Ectodermal cell (in vitro differentiated cells): Measurements from ENCODE around the gene MBTPS1.

Experiments used
- H3K27ac ChIP-seq: 2 replicates; pipeline ENCODE4 v1.7.0; 2013; ENCODE audit warnings: mild to moderate bottlenecking, low read depth, low read length; ENCODE audit not compliant: insufficient read depth, poor library complexity, severe bottlenecking
- H3K27me3 ChIP-seq: 2 replicates; pipeline ENCODE4 v1.7.0; 2013; ENCODE audit warnings: mild to moderate bottlenecking, low read length; ENCODE audit not compliant: insufficient read depth, control insufficient read depth, poor library complexity, severe bottlenecking
- H3K36me3 ChIP-seq: one replicate; pipeline ENCODE4 v1.7.0; 2013; ENCODE audit warnings: low read length; ENCODE audit not compliant: control insufficient read depth, insufficient read depth
- H3K4me1 ChIP-seq: one replicate; pipeline ENCODE4 v1.7.0; 2013; ENCODE audit warnings: low read length; ENCODE audit not compliant: control insufficient read depth, insufficient read depth
- H3K4me3 ChIP-seq: 2 replicates; pipeline ENCODE4 v1.7.0; 2013; ENCODE audit warnings: low read depth, low read length, control low read depth; ENCODE audit not compliant: insufficient read depth
- H3K9me3 ChIP-seq: 2 replicates; pipeline ENCODE4 v1.7.0; 2013; ENCODE audit warnings: mild to moderate bottlenecking, low read length, moderate library complexity; ENCODE audit not compliant: control insufficient read depth
- WGBS, 2 experiments: methylation state at CpG; one replicate each; pipeline ENCODE4 v1.1.7; 2013; ENCODE audit warnings: missing lambda C conversion rate in 2 of 2; 5-methylcytosine and 5-hydroxymethylcytosine counted together

Gene MBTPS1

DNA sequence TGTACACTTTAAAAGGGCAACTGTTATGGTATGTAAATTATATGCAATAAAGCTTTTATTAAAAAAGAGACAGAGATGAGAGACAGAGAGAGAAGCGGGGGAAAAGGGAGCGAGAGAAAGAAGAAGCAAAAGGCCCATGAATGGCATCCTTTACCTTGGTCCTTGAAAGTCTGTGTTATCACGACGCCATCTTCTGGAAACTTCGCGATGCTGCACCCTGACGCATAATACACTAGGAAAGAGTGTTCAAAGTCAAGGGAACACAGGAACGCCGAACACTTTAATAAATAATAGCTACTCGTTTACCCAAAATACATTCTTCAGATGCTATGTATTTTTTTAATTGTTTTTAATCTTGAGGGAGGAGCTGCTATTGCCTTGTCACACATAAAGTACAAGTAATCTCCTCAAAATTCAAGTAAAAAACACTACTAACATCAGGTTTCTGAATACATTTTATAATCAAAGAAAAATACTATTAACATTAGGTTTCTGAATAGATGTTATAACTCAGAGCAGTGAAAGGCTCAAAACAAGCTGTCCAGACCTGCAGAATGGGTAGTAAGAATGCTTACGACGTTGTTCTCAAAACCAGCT is 51.1 kb downstream of the MBTPS1 start:
- Histone ChIP-seq H3K27ac (no peak overlapping the region), H3K4me1 (no peaks in the 10 kb centered on the region), H3K36me3 (peaks cover 44% of the 10 kb centered on the region), H3K9me3 (no peaks in the 10 kb centered on the region), H3K27me3 (no peaks in the 10 kb centered on the region), H3K4me3 (no peak overlapping the region)
- 41 to 52% methylated on average over 9 to 12 of the region's 12 CpGs for WGBS, 2 experiments

DNA sequence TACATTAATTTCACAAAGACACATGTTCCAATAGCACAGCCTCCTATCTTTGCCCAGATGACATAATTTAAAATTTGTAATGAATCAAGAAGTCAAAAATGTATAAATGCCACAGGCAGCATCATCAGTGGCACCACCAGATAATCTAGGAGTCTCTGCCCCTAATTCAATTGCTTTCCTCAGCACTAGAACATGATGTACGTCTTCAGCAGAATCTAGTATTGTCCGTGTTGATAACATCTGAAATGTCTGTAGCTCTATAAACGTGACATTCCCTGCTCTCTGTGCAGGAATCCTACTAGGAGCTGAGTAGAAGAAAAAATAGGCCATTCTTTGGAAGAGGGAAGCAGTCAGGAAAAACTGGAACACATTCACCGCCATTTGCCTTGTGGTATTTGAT is 52.8 kb downstream of the MBTPS1 start:
- H3K36me3 ChIP-seq, result peaks cover 42% of the 10 kb centered on the region
- H3K27me3 ChIP-seq, result no peaks in the 10 kb centered on the region
- H3K27ac ChIP-seq, result no peak overlapping the region
- H3K4me3 ChIP-seq, result no peak overlapping the region
- WGBS, 2 experiments, result 98% methylated on average over 4 of the region's 4 CpGs
- no peaks in the 10 kb centered on the region for H3K4me1 ChIP-seq
- H3K9me3 ChIP-seq, result no peaks in the 10 kb centered on the region

DNA sequence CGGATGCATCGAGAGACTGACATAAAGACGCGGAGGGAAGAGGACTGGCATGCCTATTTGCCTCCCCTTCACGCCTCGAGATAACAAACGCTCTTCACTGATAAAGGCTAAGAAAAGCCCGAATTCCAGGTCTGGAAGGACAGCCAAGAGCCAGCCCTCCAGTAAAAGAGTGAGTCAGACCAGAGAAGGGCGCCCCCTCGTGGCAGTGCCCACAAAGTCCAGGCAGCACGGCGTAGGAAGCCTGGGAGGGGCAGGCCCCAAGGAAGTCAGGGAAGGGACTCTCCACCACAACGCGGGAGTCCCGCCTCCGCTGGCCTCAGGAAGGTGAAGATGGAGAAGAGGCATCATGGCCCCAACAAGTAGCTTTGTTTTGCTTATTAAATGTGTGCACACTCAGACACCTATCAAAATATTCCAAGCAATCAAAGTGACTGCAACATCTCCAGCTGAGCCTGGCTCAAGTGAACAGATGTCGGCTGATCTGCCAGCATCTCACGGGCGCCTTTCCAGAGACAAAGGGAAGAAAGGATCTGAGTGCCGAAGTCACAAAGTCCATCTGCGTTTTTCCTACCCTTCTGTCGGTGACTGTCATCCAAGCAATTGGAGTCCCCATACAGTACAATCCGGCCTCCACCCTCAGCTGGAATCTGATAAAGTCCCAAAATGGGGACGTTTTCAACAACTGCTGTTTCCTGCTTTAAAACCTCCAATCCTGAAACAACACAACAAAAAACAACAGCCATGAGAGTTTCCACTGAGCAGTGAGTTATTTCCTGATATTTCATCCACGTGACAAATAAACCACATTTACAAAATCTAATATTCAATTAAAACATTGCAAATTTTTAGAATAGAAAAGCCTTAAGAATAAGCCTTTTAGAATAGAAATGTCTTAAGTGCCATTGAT is 53.8 kb downstream of the MBTPS1 start:
- no peak overlapping the region for H3K27ac ChIP-seq
- no peaks in the 10 kb centered on the region for H3K9me3 ChIP-seq
- 54 to 55% methylated on average over 25 of the region's 25 CpGs for WGBS, 2 experiments
- no peaks in the 10 kb centered on the region for H3K27me3 ChIP-seq
- H3K4me1 ChIP-seq, result no peaks in the 10 kb centered on the region
- H3K4me3 ChIP-seq, result no peak overlapping the region
- peaks cover 35% of the 10 kb centered on the region for H3K36me3 ChIP-seq

DNA sequence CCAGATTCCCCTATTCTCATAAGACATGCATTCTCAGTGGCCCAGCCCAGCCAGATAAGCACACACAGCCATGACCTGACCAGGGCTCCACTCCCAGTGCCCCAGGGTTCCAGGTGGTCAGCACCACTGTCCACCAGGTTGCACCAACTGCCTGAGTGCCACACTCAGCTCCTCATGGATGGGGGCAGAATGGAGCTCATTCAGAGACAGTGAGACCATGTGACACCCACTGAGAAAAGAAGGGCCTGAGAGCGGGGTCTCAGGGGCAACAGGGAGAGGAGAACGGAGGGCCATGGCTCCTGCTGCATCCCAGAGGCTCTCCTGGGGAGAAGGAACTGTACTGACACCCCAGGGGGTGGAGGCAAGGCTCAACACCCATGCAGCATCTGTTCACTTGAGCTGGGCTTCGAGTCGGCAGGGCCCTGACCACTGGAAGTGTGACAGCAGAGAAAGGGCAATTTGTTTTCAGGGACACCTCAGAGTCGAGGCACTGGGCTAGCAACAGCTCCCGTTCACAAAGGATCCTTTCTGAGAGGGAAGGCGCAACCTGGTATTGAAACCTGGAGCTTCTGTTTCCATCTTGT is 55.4 kb downstream of the MBTPS1 start:
- H3K27ac ChIP-seq, result no peak overlapping the region
- H3K4me3 ChIP-seq, result no peak overlapping the region
- WGBS, 2 experiments, result 90 to 92% methylated on average over 7 of the region's 7 CpGs
- H3K9me3 ChIP-seq, result no peaks in the 10 kb centered on the region
- H3K27me3 ChIP-seq, result no peaks in the 10 kb centered on the region
- peaks cover 26% of the 10 kb centered on the region for H3K36me3 ChIP-seq
- H3K4me1 ChIP-seq, result no peaks in the 10 kb centered on the region

DNA sequence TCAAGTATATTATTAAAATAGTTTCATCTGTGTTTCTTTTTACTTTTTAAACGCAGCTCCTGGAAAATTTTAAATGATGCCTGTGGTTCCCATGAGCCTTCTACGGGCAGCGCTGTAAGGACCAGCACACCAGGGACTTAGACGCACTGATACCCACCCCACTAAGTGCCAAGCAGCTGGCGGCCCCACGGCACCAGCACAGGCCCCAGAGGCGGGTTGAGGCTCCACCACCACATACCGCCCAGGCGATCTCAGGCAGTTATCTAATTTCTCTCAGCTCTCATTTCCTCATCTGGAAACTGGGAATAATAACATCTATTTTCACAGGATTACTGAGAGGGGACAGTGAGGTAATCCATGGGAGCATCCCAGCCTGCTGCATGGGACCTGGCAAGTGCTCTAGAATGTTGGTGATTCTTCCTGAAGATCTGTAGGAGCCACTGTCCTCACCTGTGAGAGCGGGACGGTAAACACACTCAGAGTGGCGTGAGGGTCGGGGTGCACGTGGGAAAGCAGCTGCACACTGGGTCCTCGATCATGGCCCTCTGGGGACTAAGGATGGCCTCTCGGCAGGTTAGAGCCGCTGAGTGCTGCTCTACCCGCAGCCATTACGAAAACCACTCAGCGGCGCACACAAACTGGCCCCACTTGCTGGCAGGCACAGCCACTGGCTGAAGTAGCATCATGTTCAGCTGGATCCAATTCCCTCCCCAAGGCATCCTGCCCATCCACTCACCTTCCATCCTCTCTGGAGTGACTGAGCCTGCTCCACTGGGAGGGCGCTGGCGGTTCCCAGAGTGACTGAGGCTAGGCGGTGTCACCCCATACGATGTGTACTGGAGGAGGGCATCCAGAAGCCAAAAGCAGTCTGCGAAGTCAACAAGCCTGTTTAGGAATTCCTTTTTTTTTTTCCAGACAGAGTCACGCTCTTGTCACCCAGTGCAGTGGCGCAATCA is 56.5 kb downstream of the MBTPS1 start:
- peaks cover 25% of the 10 kb centered on the region for H3K36me3 ChIP-seq
- H3K27ac ChIP-seq, result no peak overlapping the region
- H3K27me3 ChIP-seq, result no peaks in the 10 kb centered on the region
- H3K9me3 ChIP-seq, result no peaks in the 10 kb centered on the region
- no peaks in the 10 kb centered on the region for H3K4me1 ChIP-seq
- H3K4me3 ChIP-seq, result no peak overlapping the region
- WGBS, 2 experiments, result 96% methylated on average over 28 of the region's 28 CpGs

DNA sequence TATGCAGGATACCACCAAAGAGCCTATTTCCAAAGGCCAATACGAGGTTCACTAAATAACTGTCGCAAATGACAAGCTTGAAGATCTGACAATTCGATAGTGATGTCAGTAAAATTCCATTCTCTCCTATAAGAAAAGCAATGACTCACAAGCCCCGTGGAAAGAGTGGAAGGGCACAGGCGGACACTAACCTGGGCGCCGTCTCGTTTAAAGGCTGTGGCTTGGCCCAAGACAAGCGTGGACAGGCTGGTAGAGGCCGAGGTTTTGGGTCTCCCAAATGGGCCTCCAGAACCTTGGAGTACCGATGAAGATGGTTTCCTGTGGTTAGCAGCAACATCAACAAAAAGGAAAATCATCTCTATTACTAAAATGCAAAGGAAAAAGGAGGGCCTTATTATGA is 57.6 kb downstream of the MBTPS1 start:
- WGBS, 2 experiments, result 92 to 97% methylated on average over 11 of the region's 11 CpGs
- no peak overlapping the region for H3K27ac ChIP-seq
- H3K9me3 ChIP-seq, result no peaks in the 10 kb centered on the region
- H3K27me3 ChIP-seq, result no peaks in the 10 kb centered on the region
- H3K36me3 ChIP-seq, result peaks cover 35% of the 10 kb centered on the region
- peaks cover 5% of the 10 kb centered on the region for H3K4me1 ChIP-seq
- no peak overlapping the region for H3K4me3 ChIP-seq

DNA sequence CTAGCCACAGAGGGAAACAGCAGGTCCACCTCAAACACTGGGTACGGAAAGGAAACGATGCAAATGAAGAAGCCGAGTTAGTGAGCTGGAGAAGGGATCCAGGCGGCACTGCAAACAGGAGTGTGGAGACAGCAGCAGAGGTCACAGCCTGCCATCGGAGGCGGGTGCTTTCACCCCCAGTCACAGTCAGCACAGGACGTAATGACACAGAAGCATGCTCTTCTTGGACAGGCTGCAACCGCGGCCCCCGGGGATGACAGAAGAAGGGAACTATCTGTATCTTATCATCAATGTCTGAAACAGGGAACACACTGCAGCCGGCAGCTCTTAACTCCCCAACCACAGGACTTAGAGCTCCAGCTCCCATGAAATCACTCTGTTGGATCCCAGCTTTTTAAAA is 58.1 kb downstream of the MBTPS1 start:
- peaks cover 5% of the 10 kb centered on the region for H3K4me1 ChIP-seq
- 94 to 95% methylated on average over 11 of the region's 11 CpGs for WGBS, 2 experiments
- peaks cover 35% of the 10 kb centered on the region for H3K36me3 ChIP-seq
- H3K4me3 ChIP-seq, result no peak overlapping the region
- H3K27ac ChIP-seq, result no peak overlapping the region
- H3K9me3 ChIP-seq, result no peaks in the 10 kb centered on the region
- H3K27me3 ChIP-seq, result no peaks in the 10 kb centered on the region

DNA sequence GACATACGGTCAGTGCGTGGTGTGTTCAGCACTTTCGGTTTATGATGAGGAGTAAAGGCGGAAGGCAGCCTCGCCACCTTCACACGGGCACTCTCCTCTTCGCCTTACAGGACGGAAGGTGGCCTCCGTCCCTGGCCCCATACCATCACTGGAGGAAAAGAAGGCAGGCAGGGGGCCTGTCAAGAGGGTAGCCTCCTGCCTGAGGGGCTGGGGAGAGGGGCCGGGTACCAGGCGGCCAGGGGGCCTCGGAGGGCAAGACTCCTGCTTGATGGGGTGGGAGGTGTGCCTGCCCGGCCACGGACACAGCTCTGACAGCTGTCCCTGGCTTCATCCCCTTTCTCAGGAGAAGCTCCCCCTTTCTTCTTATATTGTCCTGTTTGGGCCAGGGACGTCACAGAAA is 58.5 kb downstream of the MBTPS1 start:
- no peak overlapping the region for H3K27ac ChIP-seq
- WGBS, 2 experiments, result 94 to 96% methylated on average over 15 of the region's 15 CpGs
- H3K4me1 ChIP-seq, result peaks cover 5% of the 10 kb centered on the region
- peaks cover 40% of the 10 kb centered on the region for H3K36me3 ChIP-seq
- no peaks in the 10 kb centered on the region for H3K9me3 ChIP-seq
- no peaks in the 10 kb centered on the region for H3K27me3 ChIP-seq
- no peak overlapping the region for H3K4me3 ChIP-seq

DNA sequence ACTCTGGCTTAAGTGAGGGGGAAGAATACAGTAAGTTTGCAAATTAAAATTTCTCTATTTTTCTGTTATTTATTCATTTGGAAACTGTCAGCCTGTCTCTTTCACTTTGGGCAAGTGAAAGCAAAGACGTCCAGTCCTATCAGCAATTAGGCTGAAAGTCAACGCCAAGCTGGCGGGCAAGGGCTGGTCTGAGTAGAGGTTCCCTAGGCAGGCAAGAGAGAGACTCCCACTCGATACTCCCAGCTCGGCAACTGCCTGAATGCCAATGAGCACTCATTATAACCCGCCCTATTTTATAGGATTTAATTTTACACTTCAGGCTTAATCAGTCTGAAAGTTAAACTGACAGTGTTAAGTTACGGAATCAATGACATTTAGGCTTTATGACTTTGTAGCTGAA is 59.8 kb downstream of the MBTPS1 start:
- Histone ChIP-seq H3K27ac (no peak overlapping the region), H3K4me3 (no peak overlapping the region), H3K9me3 (no peaks in the 10 kb centered on the region), H3K4me1 (peaks cover 5% of the 10 kb centered on the region), H3K27me3 (no peaks in the 10 kb centered on the region), H3K36me3 (peaks cover 40% of the 10 kb centered on the region)
- WGBS, 2 experiments, result 94 to 96% methylated on average over 6 to 7 of the region's 7 CpGs
